Fibroblast of lung (primary cell): Measurements from ENCODE around the gene CNN2.

ENCODE experiments used
- EZH2 ChIP-seq: IDR thresholded peaks from 2 replicates; pipeline ENCODE4 v1.5.1; 2012; ENCODE audit warnings: low read length, control low read depth, mild to moderate bottlenecking; ENCODE audit errors: missing control alignments
- TF ChIP-seq, protein P1 (sequence below), 2 donors: IDR thresholded peaks in 1 of 2; conservative IDR thresholded peaks in 1 of 2; 1 replicate in 1 of 2; 2 replicates in 1 of 2; pipeline ENCODE4 v1.5.1; 2011 to 2012; ENCODE audit warnings: low read length in 2 of 2, control low read depth in 1 of 2, inconsistent platforms in 1 of 2, low read depth in 1 of 2, mild to moderate bottlenecking in 1 of 2

- TF ChIP-seq, protein P1, sequence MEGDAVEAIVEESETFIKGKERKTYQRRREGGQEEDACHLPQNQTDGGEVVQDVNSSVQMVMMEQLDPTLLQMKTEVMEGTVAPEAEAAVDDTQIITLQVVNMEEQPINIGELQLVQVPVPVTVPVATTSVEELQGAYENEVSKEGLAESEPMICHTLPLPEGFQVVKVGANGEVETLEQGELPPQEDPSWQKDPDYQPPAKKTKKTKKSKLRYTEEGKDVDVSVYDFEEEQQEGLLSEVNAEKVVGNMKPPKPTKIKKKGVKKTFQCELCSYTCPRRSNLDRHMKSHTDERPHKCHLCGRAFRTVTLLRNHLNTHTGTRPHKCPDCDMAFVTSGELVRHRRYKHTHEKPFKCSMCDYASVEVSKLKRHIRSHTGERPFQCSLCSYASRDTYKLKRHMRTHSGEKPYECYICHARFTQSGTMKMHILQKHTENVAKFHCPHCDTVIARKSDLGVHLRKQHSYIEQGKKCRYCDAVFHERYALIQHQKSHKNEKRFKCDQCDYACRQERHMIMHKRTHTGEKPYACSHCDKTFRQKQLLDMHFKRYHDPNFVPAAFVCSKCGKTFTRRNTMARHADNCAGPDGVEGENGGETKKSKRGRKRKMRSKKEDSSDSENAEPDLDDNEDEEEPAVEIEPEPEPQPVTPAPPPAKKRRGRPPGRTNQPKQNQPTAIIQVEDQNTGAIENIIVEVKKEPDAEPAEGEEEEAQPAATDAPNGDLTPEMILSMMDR (conservative IDR thresholded peaks at IDR 0.05 in 1 of 2, IDR thresholded peaks at IDR 0.05 in 1 of 2; ENCODE audit: low read depth in 1 of 2, low read length in 2 of 2): no peak
- TF ChIP-seq EZH2: no peak
These were observed 61.5 kb downstream of the CNN2 start for GRCh38 chr19:1087813-1088415.
